ENCODE results near the gene PBX2. TPM values are rescaled to one million over a fixed set of nuclear protein-coding genes. Genes with fewer than 3 reads are reported as not detected.

PBX2 gene
- total RNA-seq, 1 donor from 2014 or later = 16.3 TPM

GRCh38 chr6:32163559-32164258 is 26.3 kb downstream of the PBX2 start:
- FAIRE-seq (no peak), DNase-seq (ENCODE audit: low read depth) (no peak)
- no peaks in the 10 kb centered on the region for H3K27me3 ChIP-seq (ENCODE audit: control insufficient read depth, insufficient read depth, low read length)
- TF ChIP-seq, protein P1, sequence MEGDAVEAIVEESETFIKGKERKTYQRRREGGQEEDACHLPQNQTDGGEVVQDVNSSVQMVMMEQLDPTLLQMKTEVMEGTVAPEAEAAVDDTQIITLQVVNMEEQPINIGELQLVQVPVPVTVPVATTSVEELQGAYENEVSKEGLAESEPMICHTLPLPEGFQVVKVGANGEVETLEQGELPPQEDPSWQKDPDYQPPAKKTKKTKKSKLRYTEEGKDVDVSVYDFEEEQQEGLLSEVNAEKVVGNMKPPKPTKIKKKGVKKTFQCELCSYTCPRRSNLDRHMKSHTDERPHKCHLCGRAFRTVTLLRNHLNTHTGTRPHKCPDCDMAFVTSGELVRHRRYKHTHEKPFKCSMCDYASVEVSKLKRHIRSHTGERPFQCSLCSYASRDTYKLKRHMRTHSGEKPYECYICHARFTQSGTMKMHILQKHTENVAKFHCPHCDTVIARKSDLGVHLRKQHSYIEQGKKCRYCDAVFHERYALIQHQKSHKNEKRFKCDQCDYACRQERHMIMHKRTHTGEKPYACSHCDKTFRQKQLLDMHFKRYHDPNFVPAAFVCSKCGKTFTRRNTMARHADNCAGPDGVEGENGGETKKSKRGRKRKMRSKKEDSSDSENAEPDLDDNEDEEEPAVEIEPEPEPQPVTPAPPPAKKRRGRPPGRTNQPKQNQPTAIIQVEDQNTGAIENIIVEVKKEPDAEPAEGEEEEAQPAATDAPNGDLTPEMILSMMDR (IDR thresholded peaks at IDR 0.05; ENCODE audit: insufficient read depth, low read length, severe bottlenecking) = no peak
- H3K4me3 ChIP-seq (ENCODE audit: low read depth, low read length) = no peak overlapping the region
- peaks cover 5% of the 10 kb centered on the region for H3K36me3 ChIP-seq (ENCODE audit: control insufficient read depth, insufficient read depth, low read length)

GRCh38 chr6:32158052-32158451 is 31.9 kb downstream of the PBX2 start:
- Histone ChIP-seq H3K36me3 (ENCODE audit: control insufficient read depth, insufficient read depth, low read length) (peaks cover 9% of the 10 kb centered on the region), H3K4me3 (ENCODE audit: low read depth, low read length) (no peak overlapping the region), H3K27me3 (ENCODE audit: control insufficient read depth, insufficient read depth, low read length) (no peaks in the 10 kb centered on the region)
- FAIRE-seq (no peak), DNase-seq (ENCODE audit: low read depth) (no peak)
- TF ChIP-seq, protein P1 (IDR thresholded peaks at IDR 0.05; ENCODE audit: insufficient read depth, low read length, severe bottlenecking) = no peak

- no peaks in the 10 kb centered on the region for H3K27me3 ChIP-seq (ENCODE audit: control insufficient read depth, insufficient read depth, low read length)
- TF ChIP-seq, protein P1 (IDR thresholded peaks at IDR 0.05; ENCODE audit: insufficient read depth, low read length, severe bottlenecking) = no peak
- FAIRE-seq (no peak), DNase-seq (ENCODE audit: low read depth) (no peak)
- no peak overlapping the region for H3K4me3 ChIP-seq (ENCODE audit: low read depth, low read length)
- H3K36me3 ChIP-seq (ENCODE audit: control insufficient read depth, insufficient read depth, low read length) = peaks cover 7% of the 10 kb centered on the region
These were observed 33.1 kb downstream of the PBX2 start for GRCh38 chr6:32156891-32157290.

- no peaks in the 10 kb centered on the region for H3K27me3 ChIP-seq (ENCODE audit: control insufficient read depth, insufficient read depth, low read length)
- no peak for FAIRE-seq
- DNase-seq (ENCODE audit: low read depth) = peak; percentile 57
- H3K36me3 ChIP-seq (ENCODE audit: control insufficient read depth, insufficient read depth, low read length) = peaks cover 7% of the 10 kb centered on the region
- H3K4me3 ChIP-seq (ENCODE audit: low read depth, low read length) = peak overlapping the region; percentile 91
- TF ChIP-seq, protein P1 (IDR thresholded peaks at IDR 0.05; ENCODE audit: insufficient read depth, low read length, severe bottlenecking) = peak; percentile 71
These were observed 35.4 kb downstream of the PBX2 start for GRCh38 chr6:32154514-32155161.

- FAIRE-seq (no peak), DNase-seq (ENCODE audit: low read depth) (peak; percentile 75)
- TF ChIP-seq, protein P1 (IDR thresholded peaks at IDR 0.05; ENCODE audit: insufficient read depth, low read length, severe bottlenecking) = peak; percentile 39
- Histone ChIP-seq H3K4me3 (ENCODE audit: low read depth, low read length) (peak within 1 kb of the TSS; percentile 91), H3K36me3 (ENCODE audit: control insufficient read depth, insufficient read depth, low read length) (peaks cover 7% of the 10 kb centered on the region), H3K27me3 (ENCODE audit: control insufficient read depth, insufficient read depth, low read length) (no peaks in the 10 kb centered on the region)
These were observed 36.2 kb downstream of the PBX2 start, which contains the start of gene PPT2 for GRCh38 chr6:32153564-32154513. TSS of gene PPT2 (plus strand) at chr6:32154141. CDS start at chr6:32154595, 454 bp downstream.
